Stimulated activated CD8-positive, alpha-beta memory T cell treated with anti-CD3 and anti-CD28 coated beads, Interleukin-4, amount 100 ng/mL, for 24 hours (primary cell): ENCODE measurements around the gene SRGAP3.

Experiments used
- DNase-seq: peaks from one replicate; pipeline ENCODE4 v3.0.0-alpha.2; 2020; ENCODE audit warnings: low read depth

SRGAP3 gene

DNA sequence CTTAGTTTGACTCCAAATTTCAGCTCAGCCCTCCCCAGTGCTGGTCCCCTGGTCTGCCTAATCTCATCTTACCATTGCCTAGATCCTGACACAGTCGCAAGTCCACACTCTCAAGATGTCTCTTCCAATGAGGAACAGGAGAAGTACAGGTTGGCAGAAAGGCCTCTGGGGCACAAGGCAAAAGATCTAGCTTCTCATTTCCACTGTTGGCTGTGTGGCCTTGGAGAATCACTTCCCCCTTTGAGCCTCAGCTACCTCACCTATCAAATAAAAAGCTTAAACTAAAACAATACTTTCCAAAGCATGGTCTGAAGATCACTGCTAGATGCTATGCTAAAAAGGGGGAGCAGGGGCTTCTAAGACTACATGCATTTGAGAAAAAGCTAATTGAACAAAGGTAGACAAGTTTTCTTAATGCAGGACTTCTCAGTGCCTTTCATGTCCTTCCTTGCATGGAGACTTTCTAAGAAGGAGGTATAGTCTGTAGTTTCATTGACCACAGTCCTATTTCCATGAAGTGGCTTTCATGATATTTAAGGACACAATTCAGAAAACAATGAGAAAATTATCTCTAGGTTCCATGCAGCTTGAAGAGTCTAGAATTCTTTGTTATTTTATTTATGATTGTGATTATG is 168.1 kb downstream of the SRGAP3 start:
- DNase-seq, result no peak

DNA sequence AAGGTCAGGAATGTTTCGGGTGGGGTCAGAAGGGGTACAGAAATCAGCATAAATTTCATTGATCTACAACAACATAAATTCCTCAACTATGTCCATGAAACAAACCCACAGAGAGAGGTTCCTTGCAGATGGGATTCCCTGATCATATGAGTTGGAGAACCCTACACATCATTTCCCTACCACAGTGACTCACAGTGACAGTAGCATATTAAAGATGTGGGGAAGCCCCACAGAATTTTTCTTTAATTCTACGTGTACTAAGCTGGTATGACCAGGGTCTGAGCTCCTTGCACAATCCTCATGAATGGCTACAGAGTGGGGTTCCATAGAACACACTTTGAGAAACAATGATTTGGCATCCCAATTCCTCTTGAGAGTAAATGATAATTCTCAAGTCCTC is 169.3 kb downstream of the SRGAP3 start:
- no peak for DNase-seq

DNA sequence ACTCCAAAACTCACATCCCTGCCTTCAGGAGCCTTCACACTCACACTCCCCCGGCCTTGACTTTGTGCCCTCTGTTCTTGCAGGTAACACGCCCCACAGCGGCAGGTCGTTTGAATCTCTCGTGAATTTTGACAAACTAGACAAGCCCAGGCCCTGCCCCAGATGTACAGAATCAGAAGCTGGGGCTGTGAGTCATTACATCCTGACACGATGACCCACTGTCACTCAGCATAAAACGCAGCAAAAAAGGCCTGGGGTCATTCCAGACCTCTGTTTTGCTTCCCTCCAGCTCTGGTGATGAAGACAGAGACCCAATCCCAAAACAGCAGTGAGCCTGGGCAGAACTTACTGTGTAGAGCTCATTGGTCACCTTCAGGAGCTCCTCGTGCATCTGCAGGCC is 169.8 kb downstream of the SRGAP3 start:
- DNase-seq, result no peak

DNA sequence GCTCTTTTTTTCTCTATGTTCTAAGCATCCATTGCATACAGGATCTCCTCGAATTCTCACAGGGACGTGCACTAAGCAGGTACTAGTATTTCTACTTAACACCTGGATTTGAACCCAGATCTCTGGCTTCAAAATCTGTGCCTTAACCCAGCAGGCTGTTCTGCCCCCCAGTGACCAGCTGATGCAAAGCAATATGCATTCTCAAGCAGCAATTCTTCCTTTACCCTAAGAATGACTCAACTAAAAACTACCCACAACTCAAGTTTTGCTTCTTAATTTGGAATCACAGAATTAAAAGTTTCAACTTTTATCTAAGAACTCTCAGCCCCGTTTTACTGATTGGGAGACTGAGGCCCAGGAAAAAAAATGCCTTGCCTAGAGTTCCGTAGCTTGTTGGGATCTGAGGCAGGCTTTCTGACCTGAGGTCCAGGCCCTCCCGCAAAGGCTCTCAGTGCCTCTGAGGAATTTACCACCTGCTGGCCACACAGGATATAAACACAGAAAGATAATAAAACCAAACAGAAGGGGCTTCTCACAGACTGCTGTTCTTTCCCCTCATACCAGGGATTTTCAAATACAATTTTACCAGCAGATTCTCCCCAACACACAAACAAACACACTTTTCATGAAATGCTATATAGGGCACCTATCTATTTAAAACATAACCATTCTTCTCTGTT is 170.7 kb downstream of the SRGAP3 start:
- no peak for DNase-seq

DNA sequence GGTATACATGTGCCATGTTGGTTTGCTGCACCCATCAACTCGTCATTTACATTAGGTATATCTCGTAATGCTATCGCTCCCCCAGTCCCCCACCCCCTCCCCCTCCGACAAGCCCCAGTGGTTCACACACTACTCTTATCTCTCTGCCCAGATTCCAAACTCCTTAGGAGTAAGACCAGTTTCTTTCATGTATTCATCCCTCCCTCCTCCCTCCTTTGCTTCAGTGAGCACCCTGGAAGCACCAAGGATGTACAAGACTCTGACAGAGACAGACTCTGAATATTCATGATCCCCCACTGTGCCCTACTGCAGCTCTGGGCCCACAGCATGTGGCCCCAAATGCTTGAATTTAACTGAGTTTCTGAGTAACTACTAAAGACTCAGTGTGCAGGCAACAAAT is 172.4 kb downstream of the SRGAP3 start:
- DNase-seq, result no peak

DNA sequence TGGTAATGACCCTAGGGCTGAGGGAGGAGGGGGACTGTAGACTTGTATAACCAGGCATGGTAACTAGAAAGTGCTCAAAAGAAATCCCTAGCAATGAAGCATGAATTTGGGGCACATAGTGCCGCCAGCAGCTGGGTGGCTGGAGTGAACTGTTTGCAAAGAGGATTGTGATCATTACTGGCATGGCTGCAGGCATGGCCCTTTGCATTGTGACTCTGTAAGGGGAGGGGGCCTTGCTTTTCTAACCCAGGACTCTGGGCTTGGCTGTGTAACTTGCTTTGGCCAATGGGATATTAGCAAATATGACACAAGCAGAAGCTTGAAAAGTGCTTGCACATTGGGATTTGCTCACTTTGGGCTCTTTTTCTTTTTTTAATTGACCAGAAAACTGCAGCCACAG is 173.7 kb downstream of the SRGAP3 start:
- DNase-seq, result no peak

DNA sequence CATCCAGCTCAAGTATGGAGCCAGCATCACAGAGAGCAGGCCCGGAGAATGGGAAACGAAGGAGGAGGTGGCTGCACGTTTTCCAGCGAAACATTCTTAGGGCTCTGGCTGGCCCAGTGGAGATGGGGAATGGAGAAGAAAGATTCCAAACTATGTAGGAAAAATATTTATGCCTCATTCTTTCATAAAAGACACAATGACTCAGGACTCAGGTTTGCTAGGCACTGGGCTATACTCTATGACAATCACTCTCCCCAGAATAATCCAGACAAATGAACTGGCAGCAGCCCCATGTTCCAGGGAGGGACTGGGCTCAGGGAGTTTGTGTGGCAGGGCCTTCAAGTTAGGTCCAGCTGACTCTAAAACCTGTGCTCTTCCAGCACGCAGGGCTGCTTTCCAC is 175.4 kb downstream of the SRGAP3 start:
- no peak for DNase-seq

DNA sequence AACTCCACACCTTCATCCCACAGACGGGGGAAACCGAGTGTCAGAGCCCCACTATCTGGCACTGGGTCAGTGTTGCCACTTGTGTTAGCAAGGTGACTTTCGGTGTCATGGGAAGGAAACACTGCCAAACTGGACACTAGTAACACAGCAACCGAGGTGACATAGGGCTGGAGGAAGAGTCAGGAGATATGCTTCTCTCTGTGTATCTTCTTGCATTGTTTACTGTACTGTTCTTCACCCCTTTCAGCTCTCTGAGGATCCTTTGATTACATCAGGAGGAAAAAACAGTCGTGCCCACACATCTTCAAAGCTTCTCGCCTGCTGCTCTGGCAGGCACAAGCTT is 176.8 kb downstream of the SRGAP3 start:
- no peak for DNase-seq

DNA sequence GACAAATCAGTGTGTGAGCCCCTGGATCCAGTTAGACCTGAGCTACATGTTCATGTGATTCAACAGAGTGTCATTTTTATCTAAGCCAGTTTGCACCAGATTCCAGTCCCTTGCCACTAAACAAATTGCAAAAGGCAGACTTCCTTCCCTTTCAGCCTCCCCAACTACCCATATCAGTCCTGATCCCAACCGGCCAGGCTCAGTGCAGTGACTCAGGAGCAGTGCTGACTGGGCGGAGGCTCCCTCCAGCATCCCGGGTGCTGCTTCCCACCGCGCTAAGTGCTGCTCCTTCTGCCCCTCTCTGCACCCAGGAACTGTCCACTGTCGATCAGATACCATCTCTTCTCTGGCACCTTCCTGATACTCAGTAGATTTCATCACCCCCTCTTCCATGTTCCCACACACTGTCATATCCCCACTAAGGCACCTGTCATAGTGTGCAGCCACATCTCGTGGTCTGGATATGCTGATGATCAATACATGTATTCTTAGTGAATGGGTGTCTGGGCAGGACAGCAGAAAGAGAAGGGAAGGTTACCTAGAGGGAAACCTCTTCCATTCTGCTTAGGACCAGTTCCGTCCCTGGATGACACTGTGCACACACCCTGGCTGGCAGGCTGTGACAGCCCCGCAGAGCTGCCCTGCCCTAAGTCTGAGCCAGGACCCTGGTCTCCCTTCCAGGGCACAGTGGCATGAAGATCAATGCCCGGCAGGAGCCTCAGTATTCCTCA is 177.3 kb downstream of the SRGAP3 start:
- no peak for DNase-seq

DNA sequence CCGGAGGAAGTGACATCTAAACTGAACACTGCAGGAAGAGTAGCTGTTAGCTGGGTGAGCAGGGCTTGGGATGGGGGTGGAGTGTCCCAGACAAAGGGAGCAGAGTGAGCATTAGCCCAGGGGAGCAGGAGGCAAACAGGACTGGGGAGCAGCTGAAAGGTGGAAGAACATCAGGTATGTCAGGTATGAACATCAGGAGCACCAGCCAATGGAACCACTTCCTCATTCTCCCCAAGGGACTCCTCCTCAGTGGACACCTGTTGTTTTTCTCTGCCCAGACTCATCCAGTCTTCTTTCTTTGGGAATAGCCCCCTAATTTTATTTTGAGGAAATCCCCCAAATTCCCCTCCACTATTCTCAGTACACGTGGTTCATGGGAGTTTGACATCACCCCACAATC is 178.5 kb downstream of the SRGAP3 start:
- no peak for DNase-seq

DNA sequence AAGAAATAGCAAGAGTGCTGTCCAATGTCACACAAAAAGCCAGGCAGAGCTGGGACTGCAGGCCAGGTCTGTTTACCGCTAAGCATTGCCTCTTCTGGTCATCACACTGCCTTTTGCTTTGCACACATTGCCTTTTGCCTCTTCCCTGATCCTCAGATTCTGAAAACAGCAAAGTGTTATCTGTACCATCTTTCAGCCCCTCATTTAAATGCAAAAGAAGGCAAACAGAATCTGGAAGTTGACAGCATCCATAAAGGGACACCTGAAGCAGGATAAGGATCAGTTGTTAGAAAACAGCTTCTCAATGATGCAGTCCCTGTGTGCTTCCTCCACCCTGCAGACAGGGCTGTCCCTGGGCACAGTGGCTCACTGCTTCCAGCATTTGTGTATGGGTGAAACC is 179.5 kb downstream of the SRGAP3 start:
- DNase-seq, result no peak

DNA sequence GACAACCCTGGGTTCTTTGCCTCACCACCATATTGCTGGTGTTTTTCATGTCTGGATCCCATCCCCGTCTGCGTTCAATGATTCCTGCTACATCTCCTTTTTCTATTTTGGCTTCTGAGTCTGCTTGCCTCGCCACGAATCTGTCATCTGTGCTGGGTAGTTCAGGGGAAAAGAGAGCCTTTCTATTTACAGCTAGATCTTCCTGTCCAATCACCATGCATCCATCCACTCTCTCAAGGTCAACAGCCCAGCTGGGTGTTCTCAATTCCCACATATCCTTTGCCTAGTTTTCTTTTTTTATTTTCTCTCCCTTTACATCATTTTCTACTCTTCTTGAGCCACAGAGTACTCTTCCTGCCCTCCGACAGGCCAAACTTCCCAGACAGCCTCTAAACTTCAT is 181.4 kb downstream of the SRGAP3 start:
- no peak for DNase-seq

DNA sequence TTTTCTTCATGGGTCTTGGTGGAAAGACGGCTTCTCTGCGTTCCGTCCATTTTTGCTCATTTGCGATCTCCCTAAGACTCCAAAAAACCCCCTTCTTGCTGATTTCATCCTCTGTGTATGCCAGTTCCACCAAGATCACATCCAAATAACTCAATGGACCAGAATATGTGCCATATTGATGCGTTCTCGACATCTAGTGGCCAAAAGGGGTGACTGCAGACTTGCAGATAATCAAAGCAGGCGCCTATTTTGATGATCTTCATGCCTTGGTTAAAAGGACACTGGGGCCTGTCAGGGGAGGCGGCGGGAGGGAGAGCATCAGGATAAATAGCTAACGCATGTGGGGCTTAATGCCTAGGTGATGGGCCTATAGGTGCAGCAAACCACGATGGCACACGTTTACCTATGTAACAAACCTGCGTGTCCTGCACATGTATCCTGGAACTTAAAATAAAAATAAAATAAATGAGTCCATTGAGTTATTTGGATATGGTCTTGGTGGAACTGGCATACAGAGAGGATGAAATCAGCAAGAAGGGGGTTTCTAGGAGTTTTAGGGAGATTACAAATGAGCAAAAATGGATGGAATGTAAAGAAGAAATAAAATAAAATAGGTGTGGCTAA is 182.0 kb downstream of the SRGAP3 start:
- DNase-seq, result no peak

DNA sequence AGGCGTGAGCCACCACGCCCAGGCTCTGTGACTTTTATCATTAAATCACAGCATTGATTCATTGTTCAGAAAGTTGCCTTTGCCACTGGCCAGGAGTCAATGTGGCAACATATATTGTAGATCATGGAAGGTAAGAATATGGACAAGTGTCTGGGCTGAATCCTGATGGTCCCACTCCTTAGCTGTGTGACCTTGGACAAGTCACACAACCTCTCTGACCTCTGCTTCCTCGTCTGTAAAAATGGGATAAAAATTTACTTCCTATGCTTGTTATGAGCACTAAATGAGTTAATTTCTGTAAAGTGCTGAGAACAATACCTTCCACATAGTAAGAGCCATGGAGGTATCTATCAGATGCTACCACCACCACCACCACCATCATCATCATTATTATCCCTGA is 182.7 kb downstream of the SRGAP3 start:
- no peak for DNase-seq

DNA sequence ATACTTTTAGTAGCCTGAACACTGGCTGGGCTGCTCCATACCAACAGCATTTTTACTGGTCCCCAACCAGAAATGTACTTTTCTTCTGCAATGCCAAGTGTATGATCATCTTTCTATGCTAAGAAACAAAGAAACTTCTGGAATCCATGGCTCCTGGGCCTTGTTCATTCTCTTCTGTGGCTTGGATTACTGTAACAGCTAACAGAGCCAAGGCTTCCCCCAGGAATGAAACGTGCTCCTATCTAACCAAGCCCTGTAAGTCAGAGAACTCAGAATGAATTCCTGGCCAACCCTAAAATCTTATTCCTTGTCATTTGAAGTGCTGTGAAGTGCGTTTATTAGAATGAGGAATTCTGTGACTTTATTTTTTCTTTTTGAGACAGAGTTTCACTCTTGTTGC is 183.3 kb downstream of the SRGAP3 start:
- no peak for DNase-seq

DNA sequence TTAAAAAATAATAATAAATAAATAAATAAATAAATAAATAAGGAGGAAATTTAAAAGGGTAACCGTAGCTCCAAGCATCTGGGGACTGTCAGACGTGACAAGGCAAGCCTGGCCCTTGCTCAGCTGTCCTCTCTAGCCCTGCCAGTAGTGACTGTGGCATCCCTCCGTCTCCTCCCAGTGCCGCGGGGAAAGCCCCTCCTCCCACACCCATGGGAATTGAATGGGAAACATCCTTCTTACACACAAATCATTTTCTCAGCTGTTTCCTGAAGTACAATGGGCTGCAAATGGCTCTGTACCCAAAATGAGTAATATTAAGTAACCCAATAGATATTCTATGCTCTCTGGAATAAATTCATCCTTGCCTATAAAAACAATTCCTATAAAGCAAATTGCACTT is 184.6 kb downstream of the SRGAP3 start:
- DNase-seq, result no peak

DNA sequence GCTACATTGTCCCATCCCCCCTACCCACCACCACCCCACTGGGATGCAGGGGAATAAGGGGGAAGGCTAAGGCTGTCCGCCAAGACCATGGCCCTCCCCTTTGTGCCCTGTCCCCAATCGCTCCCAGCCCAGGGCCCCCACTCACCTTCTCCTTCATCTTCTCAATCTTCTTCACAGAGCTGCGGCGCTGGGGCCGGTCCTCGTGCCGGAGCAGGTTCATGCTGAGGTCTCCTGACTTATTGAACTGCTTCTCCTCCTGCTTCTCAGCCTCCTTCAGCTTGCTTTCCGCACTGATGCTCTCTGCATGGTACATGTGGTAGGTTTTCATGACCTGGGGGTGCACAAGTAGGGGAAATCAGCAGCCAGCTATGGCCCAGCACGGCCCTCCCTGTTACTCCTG is 185.2 kb downstream of the SRGAP3 start:
- DNase-seq, result no peak

DNA sequence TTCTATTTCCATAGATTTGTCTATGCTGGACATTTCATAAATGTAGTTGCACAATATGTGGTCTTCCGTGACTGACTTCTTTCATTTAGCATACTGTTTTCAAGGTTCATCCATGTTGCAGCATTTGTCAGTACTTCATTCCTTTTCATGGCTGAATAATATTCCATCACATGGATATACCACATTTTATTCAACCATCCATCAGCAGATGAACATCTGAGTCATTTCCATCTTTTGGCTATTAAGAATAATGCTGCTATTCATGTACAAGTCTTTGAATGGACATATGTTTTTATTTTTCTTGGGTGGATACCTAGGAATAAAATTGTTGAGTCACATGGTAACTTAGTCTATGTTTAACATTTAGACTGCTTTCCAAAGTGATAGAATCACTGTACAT is 186.9 kb downstream of the SRGAP3 start:
- no peak for DNase-seq

DNA sequence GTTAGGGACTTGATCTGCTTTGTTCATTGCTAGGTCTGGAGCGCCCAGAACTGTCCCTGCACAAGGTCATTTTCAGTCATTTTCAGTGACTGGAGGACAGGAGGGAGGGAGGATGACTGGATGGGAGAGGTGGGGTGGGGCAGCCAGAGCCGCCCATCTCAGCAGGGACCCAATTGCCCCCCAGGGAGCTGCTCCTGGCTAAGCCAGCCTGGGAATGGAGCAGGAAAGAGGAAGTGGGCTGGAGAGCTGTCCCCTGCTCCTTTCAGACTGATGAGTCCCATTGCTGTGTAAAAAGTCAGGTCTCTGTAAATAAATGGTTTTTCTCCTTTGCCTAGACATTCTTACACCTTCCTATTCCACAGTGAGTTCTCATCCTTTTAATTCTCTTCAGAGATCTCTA is 187.8 kb downstream of the SRGAP3 start:
- DNase-seq, result no peak

DNA sequence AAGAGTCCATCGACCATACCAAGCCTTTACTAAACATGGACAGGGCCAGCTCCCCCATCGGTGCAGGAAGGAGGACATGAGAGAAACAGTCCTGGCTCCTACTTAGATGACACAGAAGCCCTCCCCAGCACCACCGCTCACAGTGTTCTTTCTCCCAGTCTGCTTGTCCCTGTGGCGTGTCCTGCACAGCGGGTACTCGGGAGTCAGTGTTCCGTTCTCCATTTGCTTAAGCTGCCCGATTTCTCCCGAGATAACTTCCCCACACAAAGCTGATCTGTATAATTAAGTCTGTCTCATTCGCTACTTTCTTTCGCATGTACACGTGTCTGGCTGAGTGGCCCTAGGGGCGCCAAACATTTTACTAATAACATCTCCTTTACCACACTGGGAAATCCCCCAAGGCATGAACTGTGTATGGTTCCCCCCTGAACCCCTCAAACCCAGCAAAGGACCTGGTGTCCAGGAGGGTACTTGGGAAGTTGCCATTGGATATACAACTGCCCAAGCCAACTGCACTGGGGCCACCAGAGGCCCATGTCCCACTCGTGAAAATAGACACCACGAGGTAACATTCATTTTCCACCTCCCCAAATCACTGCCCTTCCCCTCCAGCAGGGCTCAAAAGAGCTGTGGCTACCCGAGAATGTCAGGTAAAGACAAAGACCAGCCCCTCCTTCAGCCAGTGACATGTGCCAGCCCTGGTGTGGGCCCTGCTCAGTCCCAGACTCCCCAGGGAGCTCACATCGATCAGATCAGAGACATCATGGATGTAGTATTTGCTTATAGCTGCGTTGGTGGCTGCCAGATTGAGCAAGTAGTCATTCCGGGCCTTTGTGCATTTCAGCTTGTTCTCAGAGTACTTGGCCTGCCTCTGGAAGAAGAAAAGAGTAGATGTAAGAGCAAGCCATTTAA is 189.7 kb downstream of the SRGAP3 start:
- DNase-seq, result no peak

DNA sequence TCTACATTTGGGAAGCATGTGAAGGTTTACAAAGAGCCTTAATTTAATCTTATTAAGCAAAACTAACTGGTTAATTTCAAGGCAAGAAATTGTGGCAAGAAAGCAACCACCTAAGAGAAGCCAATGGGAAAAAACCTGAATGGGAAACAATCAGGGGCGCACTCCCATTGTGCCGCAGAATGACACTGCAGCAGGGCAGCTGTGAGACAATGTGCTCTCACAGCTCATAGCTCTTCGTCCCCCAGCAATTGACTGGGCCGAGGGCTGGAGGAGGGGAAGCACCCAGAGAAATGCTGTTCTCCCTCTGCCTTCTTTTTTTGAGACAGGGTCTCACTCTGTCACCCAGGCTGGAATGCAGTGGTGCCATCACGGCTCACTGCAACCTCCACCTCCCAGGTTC is 192.9 kb downstream of the SRGAP3 start:
- DNase-seq, result no peak
